ENCODE measurements around the gene GNPTAB.

The GNPTAB gene

GRCh38 chr12:101775816-101776215, 54.9 kb downstream of the GNPTAB start:
- in situ Hi-C loops (cut with HindIII; ENCODE audit: low sequenced_read_pairs): no loop called here

GRCh38 chr12:101773650-101774162, 57.1 kb downstream of the GNPTAB start:
- in situ Hi-C loops (cut with HindIII; ENCODE audit: low sequenced_read_pairs): loop anchor here (5.0 kb wide), 1 partner anchor 64 kb away; no protein-coding TSS in a partner anchor

GRCh38 chr12:101772012-101772775, 58.6 kb downstream of the GNPTAB start:
- in situ Hi-C loops (cut with HindIII; ENCODE audit: low sequenced_read_pairs): loop anchor here (5.0 kb wide), 1 partner anchor 65 kb away; no protein-coding TSS in a partner anchor

GRCh38 chr12:101769865-101770264, 60.9 kb downstream of the GNPTAB start:
- in situ Hi-C loops (cut with HindIII; ENCODE audit: low sequenced_read_pairs): loop anchor here (5.0 kb wide), 1 partner anchor 67 kb away; no protein-coding TSS in a partner anchor

- in situ Hi-C loops (cut with HindIII; ENCODE audit: low sequenced_read_pairs): no loop called here
Observed at GRCh38 chr12:101768781-101769180, 62.0 kb downstream of the GNPTAB start.

- in situ Hi-C loops (cut with HindIII; ENCODE audit: low sequenced_read_pairs): no loop called here
Observed at GRCh38 chr12:101767537-101767936, 63.2 kb downstream of the GNPTAB start.

- in situ Hi-C loops (cut with HindIII; ENCODE audit: low sequenced_read_pairs): no loop called here
Observed at GRCh38 chr12:101764051-101764792, 66.5 kb downstream of the GNPTAB start.

GRCh38 chr12:101763246-101763931, 67.4 kb downstream of the GNPTAB start:
- in situ Hi-C loops (cut with HindIII; ENCODE audit: low sequenced_read_pairs): no loop called here

- in situ Hi-C loops (cut with HindIII; ENCODE audit: low sequenced_read_pairs): no loop called here
Observed at GRCh38 chr12:101761781-101762180, 69.0 kb downstream of the GNPTAB start.

GRCh38 chr12:101761350-101761749, 69.4 kb downstream of the GNPTAB start:
- in situ Hi-C loops (cut with HindIII; ENCODE audit: low sequenced_read_pairs): no loop called here

- in situ Hi-C loops (cut with HindIII; ENCODE audit: low sequenced_read_pairs): no loop called here
Observed at GRCh38 chr12:101759396-101760047, 71.2 kb downstream of the GNPTAB start.

- in situ Hi-C loops (cut with HindIII; ENCODE audit: low sequenced_read_pairs): no loop called here
Observed at GRCh38 chr12:101750152-101750551, 80.6 kb downstream of the GNPTAB start.

GRCh38 chr12:101749657-101750056, 81.1 kb downstream of the GNPTAB start:
- in situ Hi-C loops (cut with HindIII; ENCODE audit: low sequenced_read_pairs): no loop called here

- in situ Hi-C loops (cut with HindIII; ENCODE audit: low sequenced_read_pairs): no loop called here
Observed at GRCh38 chr12:101748907-101749306, 81.9 kb downstream of the GNPTAB start.

- in situ Hi-C loops (cut with HindIII; ENCODE audit: low sequenced_read_pairs): no loop called here
Observed at GRCh38 chr12:101747697-101748096, 83.1 kb downstream of the GNPTAB start.

- in situ Hi-C loops (cut with HindIII; ENCODE audit: low sequenced_read_pairs): no loop called here
Observed at GRCh38 chr12:101746661-101747060, 84.1 kb downstream of the GNPTAB start.

GRCh38 chr12:101746196-101746595, 84.6 kb downstream of the GNPTAB start:
- in situ Hi-C loops (cut with HindIII; ENCODE audit: low sequenced_read_pairs): no loop called here

- in situ Hi-C loops (cut with HindIII; ENCODE audit: low sequenced_read_pairs): no loop called here
Observed at GRCh38 chr12:101745481-101745880, 85.3 kb downstream of the GNPTAB start.

- in situ Hi-C loops (cut with HindIII; ENCODE audit: low sequenced_read_pairs): no loop called here
Observed at GRCh38 chr12:101743724-101744472, 86.9 kb downstream of the GNPTAB start.

GRCh38 chr12:101743242-101743641, 87.5 kb downstream of the GNPTAB start:
- in situ Hi-C loops (cut with HindIII; ENCODE audit: low sequenced_read_pairs): no loop called here

All from endothelial cell of hepatic sinusoid (primary cell).